ENCODE results near the gene BTD.
A peak's percentile ranks its signal among the peaks of the same experiment; 100 is the strongest.
"Not testable (repeated sequence)": the region's sequence is repeated elsewhere in the genome, so short reads cannot be mapped to it uniquely, and the experiment has no call there.

Gene BTD

DNA sequence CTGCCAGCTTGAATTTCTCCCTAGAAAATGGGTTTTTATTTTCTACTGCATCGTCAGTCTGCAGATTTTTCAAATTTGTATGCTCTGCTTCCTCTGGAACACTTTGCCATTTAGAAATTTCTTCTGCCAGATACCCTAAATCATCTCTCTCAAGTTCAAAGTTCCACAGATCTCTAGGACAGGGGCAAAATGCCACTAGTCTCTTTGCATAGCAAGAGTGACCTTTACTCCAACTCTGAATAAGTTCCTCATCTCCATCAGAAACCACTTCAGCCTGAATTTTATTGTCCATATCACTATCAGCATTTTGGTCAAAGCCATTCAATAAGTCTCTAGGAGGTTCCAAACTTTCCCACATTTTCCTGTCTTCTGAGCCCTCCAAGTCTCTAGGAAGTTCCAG is 3.0 kb downstream of the BTD start:
- DNase-seq, result not testable (repeated sequence)

- no peak for DNase-seq
These were observed 4.9 kb downstream of the BTD start for GRCh38 chr3:15606434-15606891.

DNA sequence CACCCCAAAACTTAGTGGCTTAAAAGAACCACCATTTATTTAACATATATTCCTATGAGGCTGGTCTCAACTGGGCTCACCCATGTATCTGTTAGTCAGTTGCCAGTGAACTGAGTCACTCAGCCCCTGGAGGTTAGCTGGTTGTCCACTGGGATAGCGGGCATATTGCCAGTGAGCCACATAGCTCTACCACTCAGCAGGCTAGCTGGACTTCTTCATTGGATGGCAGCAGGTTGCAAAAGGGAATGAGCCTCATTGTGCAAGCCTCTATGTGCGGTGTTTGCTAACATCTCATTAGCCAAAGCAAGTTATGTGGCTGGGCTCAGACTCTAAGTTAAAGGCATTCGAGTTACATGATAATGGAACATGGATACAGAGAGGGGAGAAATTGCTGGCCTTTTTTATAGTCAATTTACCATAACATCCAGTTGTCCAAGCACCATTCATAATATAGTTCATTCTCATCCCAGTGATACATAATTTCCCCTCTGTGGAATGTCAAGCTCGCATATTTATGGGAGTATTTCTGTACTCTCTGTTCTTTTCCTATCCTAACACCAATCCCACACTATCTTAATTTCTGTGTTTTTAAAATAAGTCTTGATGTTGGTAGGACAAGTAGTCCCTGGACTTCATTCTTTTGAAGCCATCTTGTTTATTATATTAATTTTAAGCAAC is 8.7 kb downstream of the BTD start:
- DNase-seq, result peak; percentile 61 to 63

- DNase-seq, result no peak
These were observed 9.5 kb downstream of the BTD start for GRCh38 chr3:15611018-15611417.

DNA sequence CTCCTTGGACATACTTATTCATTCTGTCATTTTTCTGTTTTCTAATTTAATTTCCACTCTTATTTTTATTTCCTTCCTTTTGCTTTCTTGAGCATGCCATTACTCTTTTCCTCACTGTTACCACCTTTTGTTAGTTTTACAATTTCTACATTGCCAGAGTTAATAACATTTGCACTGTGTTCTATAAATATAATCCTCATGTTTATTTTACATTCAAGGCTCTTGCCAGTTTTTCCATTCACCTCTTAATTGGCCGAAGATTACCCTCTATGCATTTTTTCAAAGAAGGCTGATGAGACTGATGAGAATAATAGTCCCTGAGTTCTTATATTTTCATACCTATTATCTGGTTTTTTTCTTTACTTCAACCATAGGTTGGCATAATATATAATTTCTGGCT is 10.5 kb downstream of the BTD start:
- no peak for DNase-seq

- no peak for DNase-seq
These were observed 13.4 kb downstream of the BTD start for GRCh38 chr3:15614958-15615357.

GRCh38 chr3:15616053-15616452 is 14.5 kb downstream of the BTD start:
- no peak for DNase-seq

DNA sequence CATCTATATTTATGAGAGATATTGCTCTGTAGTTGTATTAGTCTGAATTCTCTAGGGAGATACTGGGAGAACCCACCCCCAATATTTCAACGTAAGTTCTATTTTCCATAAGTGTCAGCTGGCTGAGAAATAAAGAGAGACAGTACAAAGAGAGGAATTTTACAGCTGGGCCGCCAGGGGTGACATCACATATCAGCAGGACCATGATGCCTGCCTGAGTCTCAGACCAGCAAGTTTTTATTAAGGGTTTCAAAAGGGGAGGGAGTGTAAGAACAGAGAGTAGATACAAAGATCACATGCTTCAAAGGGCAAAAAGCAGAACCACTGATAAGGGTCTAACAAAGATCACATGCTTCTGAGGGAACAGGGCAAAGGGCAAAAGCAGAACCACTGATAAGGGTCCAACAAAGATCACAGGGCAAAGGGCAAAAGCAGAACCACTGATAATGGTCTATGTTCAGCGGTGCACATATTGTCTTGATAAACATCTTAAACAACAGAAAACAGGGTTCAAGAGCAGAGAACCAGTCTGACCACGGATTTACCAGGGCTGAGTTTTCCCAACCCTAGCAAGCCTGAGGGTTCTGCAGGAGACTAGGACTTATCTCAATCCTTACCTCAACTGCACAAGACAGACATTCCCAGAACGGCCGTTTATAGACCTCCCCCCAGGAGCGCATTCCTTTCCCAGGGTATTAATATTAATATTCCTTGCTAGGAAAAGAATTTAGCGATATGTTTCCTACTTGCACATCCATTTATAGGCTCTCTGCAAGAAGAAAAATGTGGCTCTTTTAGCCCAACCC is 18.3 kb downstream of the BTD start:
- DNase-seq, result not testable (repeated sequence)

GRCh38 chr3:15623535-15624440 is 22.2 kb downstream of the BTD start:
- DNase-seq, result no peak

- no peak for DNase-seq
These were observed 27.4 kb downstream of the BTD start for GRCh38 chr3:15628967-15629366.

GRCh38 chr3:15629860-15630597 is 28.5 kb downstream of the BTD start:
- DNase-seq, result peak; percentile 73 to 87

DNA sequence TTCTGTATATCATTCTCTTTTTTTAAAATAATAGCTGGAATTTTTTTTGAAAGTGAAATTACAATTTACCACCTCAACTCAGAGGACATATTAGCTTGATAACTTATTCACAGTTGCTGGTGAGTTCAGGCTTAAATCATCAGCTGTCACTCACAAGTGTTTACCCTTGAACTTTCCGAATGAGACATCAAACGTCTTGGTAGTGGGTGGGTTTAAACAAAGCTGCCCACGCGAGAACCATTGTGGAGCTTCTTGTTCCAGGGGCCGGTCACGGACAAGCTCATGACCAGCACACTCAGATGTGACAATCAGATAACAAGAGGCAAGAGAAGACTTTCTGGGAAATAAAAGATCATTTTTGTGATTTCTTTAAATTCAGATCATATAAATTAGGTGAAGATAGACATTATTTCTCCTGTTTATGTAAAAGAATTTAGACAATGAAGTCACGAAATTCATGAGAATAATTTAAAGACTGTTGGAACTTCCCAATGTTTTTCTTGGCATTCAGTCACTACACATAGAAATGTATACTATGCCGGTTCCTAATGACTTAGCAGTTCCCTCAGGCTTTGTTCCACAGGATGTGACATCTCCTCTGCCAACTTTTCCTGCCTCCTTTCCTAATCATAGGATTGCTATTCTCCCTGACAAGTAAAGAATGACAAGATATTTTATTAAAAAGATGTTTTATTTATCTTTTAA is 29.3 kb downstream of the BTD start:
- DNase-seq, result no peak

- DNase-seq, result no peak
These were observed 30.1 kb downstream of the BTD start for GRCh38 chr3:15631426-15632211.

GRCh38 chr3:15632212-15632580 is 30.7 kb downstream of the BTD start:
- no peak for DNase-seq

DNA sequence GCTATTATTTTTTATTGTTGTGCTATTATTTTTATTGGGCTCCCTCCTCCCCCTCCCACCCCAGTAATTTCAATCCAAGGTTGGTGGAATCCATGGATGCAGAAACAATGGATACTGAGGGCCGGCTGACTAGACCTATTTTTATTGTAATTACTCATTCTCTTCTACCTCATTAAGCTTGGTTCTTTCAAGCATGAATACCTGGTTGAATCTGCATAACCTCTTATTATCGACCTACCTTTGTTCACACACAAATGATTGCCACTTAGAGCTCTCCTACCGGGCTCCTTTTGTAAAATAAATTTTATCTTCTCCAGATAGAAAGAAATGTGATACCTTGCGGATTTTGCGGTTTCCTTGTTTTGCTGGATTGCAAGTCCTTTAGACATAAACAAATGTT is 31.6 kb downstream of the BTD start:
- DNase-seq, result no peak

DNA sequence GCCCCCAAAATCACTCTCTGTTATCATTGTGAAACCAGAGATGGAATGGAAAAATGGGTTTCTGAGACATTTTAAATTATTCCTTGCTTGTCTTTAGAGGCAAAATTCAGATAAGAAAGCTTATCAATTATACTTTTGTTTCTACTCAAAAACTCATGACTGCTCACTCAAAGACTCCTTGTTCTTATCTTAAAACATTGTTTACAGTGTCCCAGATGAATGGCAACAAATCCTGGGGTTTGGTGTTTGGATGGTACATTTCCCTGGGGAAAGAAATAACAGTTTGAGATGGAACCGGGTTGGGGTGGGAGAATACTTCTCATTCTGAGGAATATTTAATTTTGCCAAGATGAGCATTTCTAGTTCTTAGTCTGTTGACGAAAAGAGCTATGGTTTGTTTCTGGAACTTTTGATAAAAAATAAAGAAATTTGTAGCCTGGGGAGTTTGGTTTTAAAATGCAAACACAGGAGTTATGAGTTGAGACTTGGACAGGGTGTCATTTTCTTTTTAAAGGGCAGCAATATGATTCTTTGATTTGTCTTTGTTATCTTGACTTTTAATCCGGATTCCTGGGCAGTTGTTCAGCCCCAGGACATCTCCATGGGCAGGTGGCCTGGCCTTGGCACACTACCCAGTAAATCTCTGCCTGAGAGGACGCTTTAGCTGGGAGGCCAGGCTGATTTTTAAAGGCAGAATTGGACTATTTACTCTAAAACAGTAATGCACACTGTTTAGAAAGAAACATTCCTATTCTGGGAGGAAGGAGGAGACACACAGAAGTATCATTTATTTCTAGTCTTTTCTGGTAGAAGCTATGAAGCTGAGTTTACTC is 32.4 kb downstream of the BTD start:
- no peak for DNase-seq

DNA sequence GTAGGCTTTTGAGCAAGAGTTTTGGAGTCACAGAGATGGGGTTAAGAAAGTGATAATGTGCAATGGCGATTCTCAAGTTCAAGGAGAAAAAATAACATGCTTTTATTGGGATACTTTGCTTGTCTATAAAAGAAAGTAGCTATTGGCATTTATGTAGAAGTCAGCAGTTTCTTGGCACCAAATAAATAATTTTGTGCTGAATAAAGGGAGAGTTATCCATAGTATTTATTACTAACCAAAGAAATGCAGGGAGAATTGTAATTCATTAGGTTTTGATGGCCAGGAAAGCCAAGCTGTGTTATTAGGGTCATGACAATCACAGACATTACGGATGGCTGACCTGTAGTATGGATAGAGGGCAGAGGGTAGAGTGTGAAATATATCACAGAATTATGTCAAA is 33.1 kb downstream of the BTD start:
- DNase-seq, result no peak

DNA sequence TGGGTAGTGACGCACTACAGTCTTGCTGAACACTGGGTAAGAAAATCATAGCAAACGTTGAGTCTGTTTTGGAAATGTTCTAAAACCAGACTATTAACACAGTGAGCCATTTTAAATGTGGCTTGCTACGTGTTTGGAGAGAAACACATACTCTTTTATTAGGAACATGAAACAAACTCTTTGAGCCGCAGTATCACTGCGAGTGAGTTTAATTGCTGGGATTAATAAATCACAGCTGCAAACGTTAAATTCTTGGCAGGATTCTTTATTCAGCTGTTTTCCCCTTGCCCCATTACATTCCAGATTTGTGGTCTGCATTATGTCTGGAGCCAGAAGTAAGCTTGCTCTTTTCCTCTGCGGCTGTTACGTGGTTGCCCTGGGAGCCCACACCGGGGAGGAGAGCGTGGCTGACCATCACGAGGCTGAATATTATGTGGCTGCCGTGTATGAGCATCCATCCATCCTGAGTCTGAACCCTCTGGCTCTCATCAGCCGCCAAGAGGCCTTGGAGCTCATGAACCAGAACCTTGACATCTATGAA is 33.6 kb downstream of the BTD start:
- no peak for DNase-seq

DNA sequence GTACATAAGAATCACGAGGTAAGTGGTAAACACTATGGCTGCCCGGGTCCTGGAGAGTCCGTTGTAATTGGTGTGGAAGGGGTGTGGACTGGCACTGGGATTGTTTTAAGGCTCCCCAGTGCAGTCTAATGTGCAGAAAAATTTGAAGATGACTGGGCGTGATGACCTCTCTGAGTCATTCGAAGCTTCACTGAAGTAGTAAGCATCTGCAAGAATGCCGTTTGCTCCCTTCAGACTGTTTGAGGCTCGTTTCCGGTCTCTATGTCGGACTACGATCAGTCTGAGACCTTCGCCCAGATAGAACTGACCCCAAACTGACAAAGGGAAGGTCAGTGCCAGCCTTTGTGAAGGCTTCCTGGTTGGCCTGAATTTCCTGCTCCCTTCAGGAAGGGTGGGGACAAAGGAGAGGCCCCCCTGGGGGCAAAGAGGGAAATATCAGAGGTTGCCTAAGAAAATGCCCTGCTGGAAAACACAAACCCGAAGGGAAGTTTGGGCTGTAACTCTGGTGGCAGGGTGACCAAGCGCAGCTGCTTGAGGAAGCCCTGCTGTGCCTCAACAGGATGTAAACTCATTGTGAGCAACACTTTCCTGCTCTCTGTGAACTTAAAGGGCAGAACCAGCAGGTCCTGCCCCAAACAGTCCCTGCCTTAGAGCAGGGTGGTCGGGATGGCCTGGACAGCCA is 34.6 kb downstream of the BTD start:
- no peak for DNase-seq
